Esophagus muscularis mucosa (tissue), 4 donors: ENCODE measurements around the gene PTPRK.

Source experiments
- EP300 ChIP-seq: sonication (generic); formaldehyde crosslinking; IDR thresholded peaks from one replicate; pipeline ENCODE4 v1.6.1; 2017; ENCODE audit warnings: antibody characterized with exemption
- POLR2A ChIP-seq: fragments of 450-650 bp; IDR thresholded peaks from one replicate; pipeline ENCODE4 v1.6.1; 2017; ENCODE audit warnings: antibody characterized with exemption, moderate library complexity, mild to moderate bottlenecking, low read depth
- POLR2AphosphoS5 ChIP-seq, 2 donors: sonication (generic); formaldehyde crosslinking; IDR thresholded peaks; one replicate each; pipeline ENCODE4 v1.6.1; 2017; ENCODE audit warnings: antibody characterized with exemption in 2 of 2
- TF ChIP-seq, protein P1 (sequence below), 3 experiments: fragments of 200-600 bp in 2 of 3; fragments of 450-650 bp in 1 of 3; sonication (generic) in 2 of 3; IDR thresholded peaks; one replicate each; pipeline ENCODE4 v1.5.1; 2017 to 2019; ENCODE audit warnings: antibody characterized with exemption in 3 of 3, mild to moderate bottlenecking in 2 of 3, moderate library complexity in 1 of 3

DNA sequence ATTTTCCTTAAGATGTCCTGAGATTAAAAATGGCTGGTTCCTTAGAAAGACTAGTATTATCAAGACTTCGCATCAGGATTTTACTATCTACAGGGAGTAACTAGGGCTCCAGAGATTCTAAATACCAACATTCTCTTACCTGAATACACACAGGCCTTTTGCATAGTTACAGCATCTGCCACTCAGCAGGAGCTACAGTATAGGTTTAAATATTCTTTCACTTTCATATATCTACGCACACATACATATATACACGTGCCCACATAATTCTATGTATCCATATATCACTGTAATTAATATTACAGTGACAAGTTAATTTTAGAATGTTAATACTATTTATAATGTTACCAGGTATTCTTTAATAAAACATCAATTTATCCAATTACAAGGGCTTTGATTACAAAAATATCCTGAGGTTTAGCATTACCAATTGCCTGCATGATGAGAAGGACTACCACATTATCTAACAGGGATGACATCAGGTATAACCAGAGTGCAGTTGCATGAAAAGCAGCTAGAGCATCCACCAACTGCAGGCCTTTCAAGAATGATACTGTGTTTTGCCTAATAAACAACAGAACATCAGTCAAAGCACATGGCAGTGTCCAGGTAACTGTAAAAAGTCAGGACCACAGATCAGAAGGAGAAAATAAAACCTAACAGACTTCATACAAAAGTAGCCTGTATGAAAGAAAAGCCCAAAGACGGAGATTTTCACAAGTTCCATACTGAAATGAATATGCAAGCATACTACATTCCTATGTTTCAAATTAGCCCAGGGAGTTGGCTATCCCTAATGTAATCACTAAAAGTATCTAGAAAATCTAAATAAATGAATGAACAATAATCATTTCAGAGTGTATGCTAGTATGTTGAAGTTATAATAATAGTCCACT lies 268.7 kb downstream of the PTPRK start:
- TF ChIP-seq, protein P1, sequence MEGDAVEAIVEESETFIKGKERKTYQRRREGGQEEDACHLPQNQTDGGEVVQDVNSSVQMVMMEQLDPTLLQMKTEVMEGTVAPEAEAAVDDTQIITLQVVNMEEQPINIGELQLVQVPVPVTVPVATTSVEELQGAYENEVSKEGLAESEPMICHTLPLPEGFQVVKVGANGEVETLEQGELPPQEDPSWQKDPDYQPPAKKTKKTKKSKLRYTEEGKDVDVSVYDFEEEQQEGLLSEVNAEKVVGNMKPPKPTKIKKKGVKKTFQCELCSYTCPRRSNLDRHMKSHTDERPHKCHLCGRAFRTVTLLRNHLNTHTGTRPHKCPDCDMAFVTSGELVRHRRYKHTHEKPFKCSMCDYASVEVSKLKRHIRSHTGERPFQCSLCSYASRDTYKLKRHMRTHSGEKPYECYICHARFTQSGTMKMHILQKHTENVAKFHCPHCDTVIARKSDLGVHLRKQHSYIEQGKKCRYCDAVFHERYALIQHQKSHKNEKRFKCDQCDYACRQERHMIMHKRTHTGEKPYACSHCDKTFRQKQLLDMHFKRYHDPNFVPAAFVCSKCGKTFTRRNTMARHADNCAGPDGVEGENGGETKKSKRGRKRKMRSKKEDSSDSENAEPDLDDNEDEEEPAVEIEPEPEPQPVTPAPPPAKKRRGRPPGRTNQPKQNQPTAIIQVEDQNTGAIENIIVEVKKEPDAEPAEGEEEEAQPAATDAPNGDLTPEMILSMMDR (IDR thresholded peaks at IDR 0.05), result no peak
- TF ChIP-seq POLR2A (no peak), POLR2AphosphoS5 (IDR thresholded peaks at IDR 0.05) (no peak), EP300 (no peak)
